Neural cell (in vitro differentiated cells): ENCODE data around the gene PDE11A. TPM values are rescaled to one million over a fixed set of nuclear protein-coding genes. Genes with fewer than 3 reads are reported as not detected.

Source experiments
- H2AFZ ChIP-seq: fragments of 200-600, 300-800 bp; sonication (generic), shearing (Covaris generic); 2 replicates; pipeline ENCODE4 v1.6.0; 2014; ENCODE audit warnings: low read depth, mild to moderate bottlenecking, antibody characterized with exemption, low read length, moderate library complexity
- H3F3A ChIP-seq: fragments of 200-600 bp; shearing (Covaris generic); 2 replicates; pipeline ENCODE4 v1.6.1; 2016; ENCODE audit warnings: mild to moderate bottlenecking, moderate library complexity, mixed read lengths, antibody characterized with exemption, low read length; ENCODE audit not compliant: insufficient read depth, poor library complexity, severe bottlenecking
- H3K27ac ChIP-seq: fragments of 200-600, 300-800 bp; sonication (generic), shearing (Covaris generic); 2 replicates; pipeline ENCODE4 v1.5.1; 2014; ENCODE audit warnings: mild to moderate bottlenecking, low read length, moderate library complexity
- H3K27me3 ChIP-seq: fragments of 300-800, 200-600 bp; sonication (generic), shearing (Covaris generic); 2 replicates; pipeline ENCODE4 v1.6.0; 2014; ENCODE audit warnings: mild to moderate bottlenecking, low read depth, low read length, moderate library complexity; ENCODE audit not compliant: insufficient read depth
- H3K36me3 ChIP-seq: fragments of 300-800, 200-600 bp; sonication (generic), shearing (Covaris generic); 2 replicates; pipeline ENCODE4 v1.5.1; 2014; ENCODE audit warnings: mild to moderate bottlenecking, antibody characterized with exemption, low read length, moderate library complexity; ENCODE audit not compliant: insufficient read depth
- H3K4me2 ChIP-seq: fragments of 300-800, 200-600 bp; sonication (generic), shearing (Covaris generic); 2 replicates; pipeline ENCODE4 v1.6.0; 2014; ENCODE audit warnings: mild to moderate bottlenecking, low read length
- H3K4me3 ChIP-seq: fragments of 300-800, 200-600 bp; sonication (generic), shearing (Covaris generic); 2 replicates; pipeline ENCODE4 v1.5.1; 2014; ENCODE audit warnings: mild to moderate bottlenecking, low read length, moderate library complexity
- H3K79me2 ChIP-seq: fragments of 200-600 bp; shearing (Covaris generic); replicated peaks from 2 replicates; pipeline ENCODE4 v1.6.0; 2014; ENCODE audit warnings: mild to moderate bottlenecking, low read length, moderate library complexity; ENCODE audit not compliant: insufficient read depth
- H3K9ac ChIP-seq: fragments of 300-800, 200-600 bp; sonication (generic), shearing (Covaris generic); 2 replicates; pipeline ENCODE4 v1.6.1; 2016; ENCODE audit warnings: mild to moderate bottlenecking, low read length, mixed read lengths
- H3K9me2 ChIP-seq: fragments of 200-600 bp; shearing (Covaris generic); 2 replicates; pipeline ENCODE4 v1.6.1; 2016; ENCODE audit warnings: mild to moderate bottlenecking, low read length, mixed read lengths; ENCODE audit not compliant: insufficient read depth
- H3K9me3 ChIP-seq: fragments of 200-600, 300-800 bp; sonication (generic), shearing (Covaris generic); 2 replicates; pipeline ENCODE4 v1.6.1; 2016; ENCODE audit warnings: mild to moderate bottlenecking, mixed run types, low read length, moderate library complexity, mixed read lengths
- H4K20me1 ChIP-seq: fragments of 200-600 bp; shearing (Covaris generic); 2 replicates; pipeline ENCODE4 v1.6.1; 2016; ENCODE audit warnings: mild to moderate bottlenecking, mixed run types; ENCODE audit not compliant: insufficient read depth
- CTCF ChIP-seq: fragments of 450-650 bp; IDR thresholded peaks from 2 replicates; pipeline ENCODE4 v1.5.1; 2014; ENCODE audit warnings: antibody characterized with exemption, mild to moderate bottlenecking, moderate library complexity; ENCODE audit not compliant: poor library complexity, severe bottlenecking
- EP300 ChIP-seq: fragments of 450-650 bp; conservative IDR thresholded peaks from 2 replicates; pipeline ENCODE4 v1.6.1; 2014; ENCODE audit warnings: antibody characterized with exemption, mild to moderate bottlenecking, moderate library complexity; ENCODE audit not compliant: poor library complexity, severe bottlenecking
- EZH2 ChIP-seq: fragments of 200-600, 300-800 bp; shearing (Covaris generic), sonication (generic); IDR thresholded peaks from 2 replicates; pipeline ENCODE4 v1.6.1; 2014; ENCODE audit warnings: antibody characterized with exemption, low read length, borderline replicate concordance, mild to moderate bottlenecking; ENCODE audit not compliant: insufficient read depth, poor library complexity, severe bottlenecking
- MXI1 ChIP-seq: fragments of 450-650 bp; conservative IDR thresholded peaks from 2 replicates; pipeline ENCODE4 v1.6.1; 2014; ENCODE audit warnings: antibody characterized with exemption, mild to moderate bottlenecking; ENCODE audit not compliant: poor library complexity, severe bottlenecking
- POLR2AphosphoS5 ChIP-seq: IDR thresholded peaks from 2 replicates; pipeline ENCODE4 v1.6.1; 2012
- RAD21 ChIP-seq: fragments of 450-650 bp; conservative IDR thresholded peaks from 2 replicates; pipeline ENCODE4 v1.6.1; 2014; ENCODE audit warnings: antibody characterized with exemption, mild to moderate bottlenecking, moderate library complexity
- REST ChIP-seq: IDR thresholded peaks from 2 replicates; pipeline ENCODE4 v1.6.1; 2012; ENCODE audit warnings: borderline replicate concordance
- SMC3 ChIP-seq: fragments of 450-650 bp; conservative IDR thresholded peaks from 2 replicates; pipeline ENCODE4 v1.6.1; 2014; ENCODE audit warnings: antibody characterized with exemption, mild to moderate bottlenecking, moderate library complexity; ENCODE audit not compliant: poor library complexity
- TAF1 ChIP-seq: IDR thresholded peaks from 2 replicates; pipeline ENCODE4 v1.6.1; 2012; ENCODE audit warnings: low read depth
- polyA plus RNA-seq: library from polyadenylated mRNA; depleted of rRNA; stranded (reverse); fragments of >200 nt; gene quantifications from 2 replicates; pipeline ENCODE4 v1.2.3, GENCODE V29; 2014

PDE11A gene
- polyA plus RNA-seq, 1 donor from 2014 or later, result 0.89 TPM

DNA sequence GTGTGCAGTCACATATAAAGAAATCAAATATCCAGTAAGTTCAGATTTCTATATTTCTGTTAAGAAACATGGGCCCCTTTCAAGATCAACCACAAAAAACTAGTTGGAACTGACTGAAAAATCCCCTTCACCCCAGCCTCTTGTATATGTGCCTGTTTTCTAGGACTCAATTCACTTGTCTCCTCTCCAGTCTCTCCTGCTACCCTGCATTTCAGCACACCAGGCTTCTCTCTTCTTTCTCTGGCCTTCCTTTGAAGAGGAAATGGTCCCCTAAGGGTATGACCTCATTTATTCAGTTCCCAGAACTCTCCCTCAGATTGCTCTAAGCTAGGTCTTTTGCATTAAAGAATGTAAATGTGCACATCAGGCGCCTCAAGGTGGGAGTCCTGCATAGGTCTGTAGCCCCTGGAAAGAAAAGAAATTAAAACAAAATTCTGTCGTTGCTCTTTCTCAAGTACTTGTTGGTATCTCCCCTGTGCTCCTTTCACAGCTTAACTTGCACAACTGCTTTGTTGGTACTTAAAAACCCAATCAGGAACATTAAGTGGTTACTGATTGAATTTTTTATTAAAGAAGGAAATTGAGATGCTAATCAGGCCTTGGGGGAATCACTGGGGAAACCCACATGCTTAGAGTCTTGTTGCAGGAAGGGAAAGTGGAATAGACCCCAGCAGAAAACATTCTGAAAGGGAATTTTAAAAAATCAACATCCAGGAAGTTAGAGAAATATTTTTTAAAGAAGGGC is 401.6 kb downstream of the PDE11A start:
- H3K4me3 ChIP-seq, result no peak overlapping the region
- no peak overlapping the region for H3K9ac ChIP-seq
- TF ChIP-seq EZH2 (no peak), CTCF (no peak), EP300 (no peak), MXI1 (no peak), TAF1 (no peak), POLR2AphosphoS5 (no peak), RAD21 (no peak), REST (no peak), SMC3 (no peak)
- H2AFZ ChIP-seq, result no peak overlapping the region
- no peaks in the 10 kb centered on the region for H4K20me1 ChIP-seq
- no peaks in the 10 kb centered on the region for H3K79me2 ChIP-seq
- H3K27ac ChIP-seq, result no peak overlapping the region
- H3K36me3 ChIP-seq, result no peaks in the 10 kb centered on the region
- no peaks in the 10 kb centered on the region for H3K27me3 ChIP-seq
- H3K9me2 ChIP-seq, result no peaks in the 10 kb centered on the region
- H3K9me3 ChIP-seq, result no peaks in the 10 kb centered on the region
- H3K4me2 ChIP-seq, result no peak overlapping the region
- H3F3A ChIP-seq, result no peaks in the 10 kb centered on the region

GRCh38 chr2:177669625-177670330 is 402.8 kb downstream of the PDE11A start:
- Histone ChIP-seq H4K20me1 (no peaks in the 10 kb centered on the region), H3K27ac (no peak overlapping the region), H3K27me3 (no peaks in the 10 kb centered on the region), H3K36me3 (no peaks in the 10 kb centered on the region), H3K4me3 (no peak overlapping the region), H3K9ac (no peak overlapping the region), H3K79me2 (no peaks in the 10 kb centered on the region), H3K4me2 (no peak overlapping the region), H3K9me3 (no peaks in the 10 kb centered on the region), H2AFZ (no peak overlapping the region), H3F3A (no peaks in the 10 kb centered on the region), H3K9me2 (no peaks in the 10 kb centered on the region)
- TF ChIP-seq EP300, result no peak
- no peak for TF ChIP-seq MXI1
- TF ChIP-seq REST, result no peak
- no peak for TF ChIP-seq POLR2AphosphoS5
- TF ChIP-seq EZH2, result no peak
- no peak for TF ChIP-seq SMC3
- no peak for TF ChIP-seq RAD21
- no peak for TF ChIP-seq TAF1
- TF ChIP-seq CTCF, result no peak
